Measurements from ENCODE around the gene SLC9A9. TPM values are rescaled to one million over a fixed set of nuclear protein-coding genes. Genes with fewer than 3 reads are reported as not detected.

Gene SLC9A9
- total and polyA plus RNA-seq, 7 experiments from 2014 or later = 9.3 to 23.1 (median 16.6) TPM

DNA sequence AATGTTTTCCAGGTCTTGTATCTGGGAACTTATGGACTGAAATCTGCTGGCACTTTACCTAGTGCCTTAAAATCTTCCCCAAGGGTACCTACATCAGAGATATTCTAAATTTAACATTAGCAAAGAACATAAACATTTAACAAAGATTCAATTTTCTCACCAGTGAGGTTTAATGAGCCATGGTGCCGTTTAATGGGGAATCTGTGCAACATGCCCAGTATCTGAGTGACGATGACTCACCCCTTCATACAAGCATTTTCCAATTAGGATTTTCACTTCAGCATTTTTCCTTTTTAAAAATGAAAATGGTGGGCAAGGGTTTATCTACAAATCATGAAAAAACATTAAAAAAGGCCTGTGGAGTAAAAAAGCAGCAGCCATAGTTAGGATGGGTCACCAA, 189.4 kb downstream of the SLC9A9 start:
- no peaks in the 10 kb centered on the region for H3K9me3 ChIP-seq (ENCODE audit: control insufficient read depth in 2 of 3, low read length in 3 of 3)
- Mint-ChIP-seq H3K27me3 (no peaks in the 10 kb centered on the region), H3K9me3 (peaks cover 0 to 5% (median 0%) of the 10 kb centered on the region in 11 donors), H3K27ac (peak overlapping the region in 1 of 9 donors; percentile 13), H3K4me1 (no peaks in the 10 kb centered on the region), H3K4me3 (no peak overlapping the region), H3K36me3 (peaks cover 0 to 42% (median 30%) of the 10 kb centered on the region in 5 donors)
- POLR2A ChIA-PET = no interaction called here
- no peak overlapping the region for H3K27ac ChIP-seq (ENCODE audit: low read depth, low read length)
- no peaks in the 10 kb centered on the region for H3K4me1 ChIP-seq (ENCODE audit: control insufficient read depth in 2 of 2, insufficient read depth in 2 of 2, low read length in 2 of 2)
- no peaks in the 10 kb centered on the region for H3K27me3 ChIP-seq (ENCODE audit: control insufficient read depth in 2 of 2, insufficient read depth in 2 of 2, low read length in 2 of 2)
- H3K4me3 ChIP-seq (ENCODE audit: low read length) = no peak overlapping the region
- intact Hi-C loops (cut with micrococcal nuclease) = no loop called here
- no peak for ATAC-seq
- DNase-seq = no peak
- CTCF ChIA-PET = no interaction called here
- no peaks in the 10 kb centered on the region for H3K36me3 ChIP-seq (ENCODE audit: control insufficient read depth in 2 of 3, insufficient read depth in 3 of 3, low read length in 3 of 3)

- H3K36me3 Mint-ChIP-seq = peaks cover 0 to 44% (median 30%) of the 10 kb centered on the region in 5 donors
- ChIA-PET POLR2A (no interaction called here), CTCF (interaction anchor here (1.2 kb wide), 1 partner anchor 17 kb away, joined by 3 read pairs; no protein-coding TSS in a partner anchor)
- ATAC-seq (no peak), DNase-seq (no peak)
- H3K36me3 ChIP-seq (ENCODE audit: control insufficient read depth in 2 of 3, insufficient read depth in 3 of 3, low read length in 3 of 3) = no peaks in the 10 kb centered on the region
- H3K27ac ChIP-seq (ENCODE audit: low read depth, low read length) = no peak overlapping the region
- H3K4me1 Mint-ChIP-seq = no peaks in the 10 kb centered on the region
- H3K9me3 ChIP-seq (ENCODE audit: control insufficient read depth in 2 of 3, low read length in 3 of 3) = no peaks in the 10 kb centered on the region
- no peak overlapping the region for H3K4me3 Mint-ChIP-seq
- peaks cover 0 to 3% (median 0%) of the 10 kb centered on the region in 11 donors for H3K9me3 Mint-ChIP-seq
- H3K4me3 ChIP-seq (ENCODE audit: low read length) = no peak overlapping the region
- intact Hi-C loops (cut with micrococcal nuclease) = no loop called here
- H3K4me1 ChIP-seq (ENCODE audit: control insufficient read depth in 2 of 2, insufficient read depth in 2 of 2, low read length in 2 of 2) = no peaks in the 10 kb centered on the region
- H3K27me3 Mint-ChIP-seq = no peaks in the 10 kb centered on the region
- peak overlapping the region in 1 of 9 donors; percentile 13 for H3K27ac Mint-ChIP-seq
- no peaks in the 10 kb centered on the region for H3K27me3 ChIP-seq (ENCODE audit: control insufficient read depth in 2 of 2, insufficient read depth in 2 of 2, low read length in 2 of 2)
Observed at GRCh38 chr3:143658116-143658515, 190.2 kb downstream of the SLC9A9 start.

GRCh38 chr3:143657391-143657790, 190.9 kb downstream of the SLC9A9 start:
- H3K4me3 Mint-ChIP-seq = no peak overlapping the region
- no peaks in the 10 kb centered on the region for H3K4me1 Mint-ChIP-seq
- H3K4me3 ChIP-seq (ENCODE audit: low read length) = no peak overlapping the region
- no peaks in the 10 kb centered on the region for H3K27me3 ChIP-seq (ENCODE audit: control insufficient read depth in 2 of 2, insufficient read depth in 2 of 2, low read length in 2 of 2)
- ChIA-PET POLR2A (no interaction called here), CTCF (interaction anchor here (0.6 to 1.2 kb wide), 2 partner anchors 17 to 612 kb away, joined by 3 read pairs; no protein-coding TSS in a partner anchor)
- no peaks in the 10 kb centered on the region for H3K27me3 Mint-ChIP-seq
- no peak for ATAC-seq
- H3K9me3 Mint-ChIP-seq = peaks cover 0 to 3% (median 0%) of the 10 kb centered on the region in 11 donors
- intact Hi-C loops (cut with micrococcal nuclease) = no loop called here
- no peak overlapping the region for H3K27ac Mint-ChIP-seq
- DNase-seq = no peak
- H3K36me3 Mint-ChIP-seq = peaks cover 0 to 51% (median 37%) of the 10 kb centered on the region in 5 donors
- no peaks in the 10 kb centered on the region for H3K9me3 ChIP-seq (ENCODE audit: control insufficient read depth in 2 of 3, low read length in 3 of 3)
- no peaks in the 10 kb centered on the region for H3K4me1 ChIP-seq (ENCODE audit: control insufficient read depth in 2 of 2, insufficient read depth in 2 of 2, low read length in 2 of 2)
- no peak overlapping the region for H3K27ac ChIP-seq (ENCODE audit: low read depth, low read length)
- no peaks in the 10 kb centered on the region for H3K36me3 ChIP-seq (ENCODE audit: control insufficient read depth in 2 of 3, insufficient read depth in 3 of 3, low read length in 3 of 3)

GRCh38 chr3:143654906-143655305, 193.4 kb downstream of the SLC9A9 start:
- peaks cover 4 to 59% (median 37%) of the 10 kb centered on the region in 5 donors for H3K36me3 Mint-ChIP-seq
- ATAC-seq (no peak), DNase-seq (no peak)
- peaks cover 0 to 3% (median 0%) of the 10 kb centered on the region in 3 experiments for H3K36me3 ChIP-seq (ENCODE audit: control insufficient read depth in 2 of 3, insufficient read depth in 3 of 3, low read length in 3 of 3)
- no peak overlapping the region for H3K27ac Mint-ChIP-seq
- no peaks in the 10 kb centered on the region for H3K9me3 ChIP-seq (ENCODE audit: control insufficient read depth in 2 of 3, low read length in 3 of 3)
- intact Hi-C loops (cut with micrococcal nuclease) = no loop called here
- H3K4me3 Mint-ChIP-seq = no peak overlapping the region
- H3K9me3 Mint-ChIP-seq = no peaks in the 10 kb centered on the region
- H3K27me3 Mint-ChIP-seq = no peaks in the 10 kb centered on the region
- H3K27me3 ChIP-seq (ENCODE audit: control insufficient read depth in 2 of 2, insufficient read depth in 2 of 2, low read length in 2 of 2) = no peaks in the 10 kb centered on the region
- H3K4me3 ChIP-seq (ENCODE audit: low read length) = no peak overlapping the region
- H3K27ac ChIP-seq (ENCODE audit: low read depth, low read length) = no peak overlapping the region
- ChIA-PET CTCF (interaction anchor here (0.7 kb wide), 1 partner anchor 46 kb away, joined by 3 read pairs; no protein-coding TSS in a partner anchor), POLR2A (no interaction called here)
- H3K4me1 ChIP-seq (ENCODE audit: control insufficient read depth in 2 of 2, insufficient read depth in 2 of 2, low read length in 2 of 2) = no peaks in the 10 kb centered on the region
- H3K4me1 Mint-ChIP-seq = peaks cover 0 to 4% (median 0%) of the 10 kb centered on the region in 7 donors

GRCh38 chr3:143653935-143654334, 194.3 kb downstream of the SLC9A9 start:
- POLR2A ChIA-PET = no interaction called here
- DNase-seq (no peak), ATAC-seq (no peak)
- Mint-ChIP-seq H3K4me3 (no peak overlapping the region), H3K36me3 (peaks cover 7 to 64% (median 33%) of the 10 kb centered on the region in 5 donors), H3K27me3 (no peaks in the 10 kb centered on the region), H3K27ac (no peak overlapping the region), H3K9me3 (no peaks in the 10 kb centered on the region), H3K4me1 (peaks cover 0 to 5% (median 0%) of the 10 kb centered on the region in 7 donors)
- Histone ChIP-seq H3K27me3 (ENCODE audit: control insufficient read depth in 2 of 2, insufficient read depth in 2 of 2, low read length in 2 of 2) (no peaks in the 10 kb centered on the region), H3K36me3 (ENCODE audit: control insufficient read depth in 2 of 3, insufficient read depth in 3 of 3, low read length in 3 of 3) (peaks cover 0 to 3% (median 0%) of the 10 kb centered on the region in 3 experiments), H3K9me3 (ENCODE audit: control insufficient read depth in 2 of 3, low read length in 3 of 3) (no peaks in the 10 kb centered on the region), H3K4me3 (ENCODE audit: low read length) (no peak overlapping the region), H3K4me1 (ENCODE audit: control insufficient read depth in 2 of 2, insufficient read depth in 2 of 2, low read length in 2 of 2) (no peaks in the 10 kb centered on the region), H3K27ac (ENCODE audit: low read depth, low read length) (no peak overlapping the region)
- CTCF ChIA-PET = no interaction called here
- intact Hi-C loops (cut with micrococcal nuclease) = no loop called here

GRCh38 chr3:143653493-143653892, 194.8 kb downstream of the SLC9A9 start:
- no peak overlapping the region for H3K27ac ChIP-seq (ENCODE audit: low read depth, low read length)
- ChIA-PET CTCF (no interaction called here), POLR2A (no interaction called here)
- Mint-ChIP-seq H3K27ac (no peak overlapping the region), H3K27me3 (no peaks in the 10 kb centered on the region), H3K36me3 (peaks cover 7 to 64% (median 33%) of the 10 kb centered on the region in 5 donors), H3K4me1 (peaks cover 0 to 5% (median 0%) of the 10 kb centered on the region in 7 donors), H3K9me3 (no peaks in the 10 kb centered on the region), H3K4me3 (no peak overlapping the region)
- H3K4me1 ChIP-seq (ENCODE audit: control insufficient read depth in 2 of 2, insufficient read depth in 2 of 2, low read length in 2 of 2) = no peaks in the 10 kb centered on the region
- no peaks in the 10 kb centered on the region for H3K9me3 ChIP-seq (ENCODE audit: control insufficient read depth in 2 of 3, low read length in 3 of 3)
- intact Hi-C loops (cut with micrococcal nuclease) = no loop called here
- no peaks in the 10 kb centered on the region for H3K27me3 ChIP-seq (ENCODE audit: control insufficient read depth in 2 of 2, insufficient read depth in 2 of 2, low read length in 2 of 2)
- ATAC-seq (no peak), DNase-seq (no peak)
- H3K4me3 ChIP-seq (ENCODE audit: low read length) = no peak overlapping the region
- peaks cover 0 to 3% (median 0%) of the 10 kb centered on the region in 3 experiments for H3K36me3 ChIP-seq (ENCODE audit: control insufficient read depth in 2 of 3, insufficient read depth in 3 of 3, low read length in 3 of 3)

GRCh38 chr3:143652118-143652517, 196.2 kb downstream of the SLC9A9 start:
- Mint-ChIP-seq H3K4me3 (no peak overlapping the region), H3K36me3 (peaks cover 7 to 64% (median 33%) of the 10 kb centered on the region in 5 donors), H3K27ac (no peak overlapping the region), H3K9me3 (no peaks in the 10 kb centered on the region), H3K4me1 (peaks cover 0 to 5% (median 0%) of the 10 kb centered on the region in 7 donors), H3K27me3 (no peaks in the 10 kb centered on the region)
- DNase-seq = no peak
- Histone ChIP-seq H3K4me1 (ENCODE audit: control insufficient read depth in 2 of 2, insufficient read depth in 2 of 2, low read length in 2 of 2) (no peaks in the 10 kb centered on the region), H3K27me3 (ENCODE audit: control insufficient read depth in 2 of 2, insufficient read depth in 2 of 2, low read length in 2 of 2) (no peaks in the 10 kb centered on the region), H3K36me3 (ENCODE audit: control insufficient read depth in 2 of 3, insufficient read depth in 3 of 3, low read length in 3 of 3) (peaks cover 0 to 3% (median 0%) of the 10 kb centered on the region in 3 experiments), H3K9me3 (ENCODE audit: control insufficient read depth in 2 of 3, low read length in 3 of 3) (no peaks in the 10 kb centered on the region), H3K27ac (ENCODE audit: low read depth, low read length) (no peak overlapping the region), H3K4me3 (ENCODE audit: low read length) (no peak overlapping the region)
- no peak for ATAC-seq
- intact Hi-C loops (cut with micrococcal nuclease) = no loop called here
- POLR2A ChIA-PET = interaction anchor here (0.6 kb wide), 1 partner anchor 30 kb away, joined by 3 read pairs; no protein-coding TSS in a partner anchor
- CTCF ChIA-PET = no interaction called here
